Adrenal gland (tissue), 5 donors: Measurements from ENCODE around the gene OTOF.

ENCODE experiments used
- CTCF ChIP-seq, 6 experiments: fragments of 450-650 bp in 4 of 6; fragments of 200-600 bp in 2 of 6; sonication (generic) in 1 of 6; IDR thresholded peaks; 1 replicate in 5 of 6; 2 replicates in 1 of 6; pipeline versions ENCODE4 v1.5.1 to v1.8.0; 2016 to 2021; ENCODE audit warnings: antibody characterized with exemption in 6 of 6, mild to moderate bottlenecking in 2 of 6, moderate library complexity in 1 of 6
- POLR2A ChIP-seq, 2 donors: fragments of 450-650 bp; IDR thresholded peaks; one replicate each; pipeline ENCODE4 v1.6.1; 2017; ENCODE audit warnings: antibody characterized with exemption in 2 of 2, mild to moderate bottlenecking in 2 of 2, moderate library complexity in 1 of 2
- donor health status: DM: no; HTN: no; CAD: no.

DNA sequence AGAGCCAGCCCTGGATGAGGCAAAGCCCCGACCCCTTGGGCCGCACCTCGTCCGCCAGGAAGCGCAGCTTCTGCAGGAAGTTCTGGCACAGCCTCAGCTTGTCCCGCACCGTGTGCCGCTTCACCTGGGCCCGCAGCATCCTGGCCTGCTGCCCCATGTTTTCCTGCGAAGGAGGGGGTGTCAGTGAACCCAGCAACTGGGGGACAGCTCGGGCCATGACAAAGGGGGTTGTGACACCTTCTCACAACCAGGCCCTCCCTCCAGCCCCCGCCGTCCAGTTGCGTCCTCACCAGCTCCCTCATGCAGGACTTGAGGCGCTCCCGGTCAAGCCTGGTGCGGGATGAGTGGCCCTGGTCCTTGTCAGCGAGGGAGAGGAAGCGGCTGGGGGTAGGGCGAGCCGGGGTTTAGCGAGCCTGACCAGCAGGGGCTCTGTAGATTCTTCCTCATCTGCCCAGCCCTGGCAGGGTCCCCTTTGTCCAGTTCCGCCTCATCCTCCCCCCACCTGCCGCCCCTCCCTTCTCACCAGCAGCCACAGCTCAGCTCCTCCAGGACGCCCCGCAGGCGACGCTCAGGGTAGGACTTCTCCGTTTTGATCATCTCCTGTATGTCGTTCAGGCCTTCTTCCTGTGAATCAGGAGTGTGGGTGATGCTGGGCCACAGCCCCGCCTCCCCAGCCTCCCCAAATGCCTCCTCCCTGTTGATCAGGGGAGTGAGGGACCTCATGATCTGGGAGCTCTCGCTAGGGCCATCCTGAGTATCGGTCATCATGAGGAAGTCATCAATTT lies 606 bp downstream of the OTOF start:
- TF ChIP-seq CTCF (IDR thresholded peaks at IDR 0.05): no peak
- no peak for TF ChIP-seq POLR2A (IDR thresholded peaks at IDR 0.05)
